CD8-positive, alpha-beta memory T cell (primary cell): ENCODE measurements around the gene TMIE. TPM values are rescaled to one million over a fixed set of nuclear protein-coding genes. Genes with fewer than 3 reads are reported as not detected.

Experiments
- CTCF ChIA-PET: fragments of 350-600 bp; sonication (Branson Sonifier 250); formaldehyde crosslinking; loops from one replicate; lab custom pipeline; 2021; ENCODE audit warnings: antibody characterized with exemption; lab: Charles Lee
- POLR2A ChIA-PET: fragments of 350-600 bp; sonication (Branson Sonifier 250); formaldehyde crosslinking; loops from one replicate; lab custom pipeline; 2021; ENCODE audit warnings: antibody characterized with exemption; lab: Charles Lee
- DNase-seq, 5 donors: peaks; one replicate each; pipeline versions ENCODE4 v3.0.0 to v3.0.0-alpha.2; 2020 to 2022; ENCODE audit warnings: mixed read lengths in 1 of 5
- H3K27ac ChIP-seq: one replicate; pipeline ENCODE4 v1.7.0; 2013; ENCODE audit warnings: low read depth, mild to moderate bottlenecking, low read length, moderate library complexity
- H3K27me3 ChIP-seq: 2 replicates; pipeline ENCODE4 v1.7.0; 2013; ENCODE audit warnings: low read length, mild to moderate bottlenecking; ENCODE audit not compliant: insufficient read depth, poor library complexity, severe bottlenecking
- H3K36me3 ChIP-seq: 2 replicates; pipeline ENCODE4 v1.7.0; 2013; ENCODE audit warnings: mild to moderate bottlenecking, low read length, moderate library complexity; ENCODE audit not compliant: insufficient read depth
- H3K4me1 ChIP-seq: 2 replicates; pipeline ENCODE4 v1.7.0; 2013; ENCODE audit warnings: mild to moderate bottlenecking, low read length, moderate library complexity; ENCODE audit not compliant: insufficient read depth
- H3K4me3 ChIP-seq: 2 replicates; pipeline ENCODE4 v1.7.0; 2013; ENCODE audit warnings: mild to moderate bottlenecking, low read length
- H3K9me3 ChIP-seq: 2 replicates; pipeline ENCODE4 v1.7.0; 2013; ENCODE audit warnings: mild to moderate bottlenecking, low read length
- H3K27ac Mint-ChIP-seq, 8 donors: one replicate each; pipeline ENCODE4 v1.8.0; 2020 to 2021; ENCODE audit warnings: mixed read lengths in 8 of 8, mild to moderate bottlenecking in 6 of 8, inconsistent platforms in 3 of 8, moderate library complexity in 3 of 8
- H3K27me3 Mint-ChIP-seq, 2 donors: one replicate each; pipeline ENCODE4 v1.8.0; 2020 to 2021; ENCODE audit warnings: mixed read lengths in 2 of 2, mild to moderate bottlenecking in 1 of 2, moderate library complexity in 1 of 2
- H3K36me3 Mint-ChIP-seq, 3 donors: one replicate each; pipeline ENCODE4 v1.8.0; 2020 to 2021; ENCODE audit warnings: mixed read lengths in 3 of 3, inconsistent platforms in 1 of 3, mild to moderate bottlenecking in 1 of 3
- H3K4me1 Mint-ChIP-seq, 3 donors: one replicate each; pipeline ENCODE4 v1.8.0; 2020 to 2021; ENCODE audit warnings: mixed read lengths in 3 of 3, inconsistent platforms in 1 of 3, mild to moderate bottlenecking in 1 of 3
- H3K4me3 Mint-ChIP-seq, 7 donors: one replicate each; pipeline ENCODE4 v1.8.0; 2020 to 2021; ENCODE audit warnings: mixed read lengths in 7 of 7, mild to moderate bottlenecking in 6 of 7, moderate library complexity in 4 of 7, inconsistent platforms in 2 of 7
- H3K9me3 Mint-ChIP-seq, 5 donors: one replicate each; pipeline ENCODE4 v1.8.0; 2020 to 2022; ENCODE audit warnings: mixed read lengths in 5 of 5, mild to moderate bottlenecking in 3 of 5, moderate library complexity in 2 of 5, inconsistent platforms in 1 of 5
- polyA plus RNA-seq: library from polyadenylated mRNA; unstranded; fragments of 300-500 nt; fragmentation: Illumina TruSeq; gene quantifications from one replicate; pipeline ENCODE4 v1.2.3, GENCODE V29; 2021
- total RNA-seq, 2 experiments: library from RNA; stranded (reverse); gene quantifications; one replicate each; pipeline ENCODE4 v1.2.3, GENCODE V29; 2021

TMIE gene, protein sequence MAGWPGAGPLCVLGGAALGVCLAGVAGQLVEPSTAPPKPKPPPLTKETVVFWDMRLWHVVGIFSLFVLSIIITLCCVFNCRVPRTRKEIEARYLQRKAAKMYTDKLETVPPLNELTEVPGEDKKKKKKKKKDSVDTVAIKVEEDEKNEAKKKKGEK
- total RNA-seq = under 1 TPM in 1 of 2 experiments, not detected in 1; 0.16 TPM
- polyA plus RNA-seq = 0.67 TPM

DNA sequence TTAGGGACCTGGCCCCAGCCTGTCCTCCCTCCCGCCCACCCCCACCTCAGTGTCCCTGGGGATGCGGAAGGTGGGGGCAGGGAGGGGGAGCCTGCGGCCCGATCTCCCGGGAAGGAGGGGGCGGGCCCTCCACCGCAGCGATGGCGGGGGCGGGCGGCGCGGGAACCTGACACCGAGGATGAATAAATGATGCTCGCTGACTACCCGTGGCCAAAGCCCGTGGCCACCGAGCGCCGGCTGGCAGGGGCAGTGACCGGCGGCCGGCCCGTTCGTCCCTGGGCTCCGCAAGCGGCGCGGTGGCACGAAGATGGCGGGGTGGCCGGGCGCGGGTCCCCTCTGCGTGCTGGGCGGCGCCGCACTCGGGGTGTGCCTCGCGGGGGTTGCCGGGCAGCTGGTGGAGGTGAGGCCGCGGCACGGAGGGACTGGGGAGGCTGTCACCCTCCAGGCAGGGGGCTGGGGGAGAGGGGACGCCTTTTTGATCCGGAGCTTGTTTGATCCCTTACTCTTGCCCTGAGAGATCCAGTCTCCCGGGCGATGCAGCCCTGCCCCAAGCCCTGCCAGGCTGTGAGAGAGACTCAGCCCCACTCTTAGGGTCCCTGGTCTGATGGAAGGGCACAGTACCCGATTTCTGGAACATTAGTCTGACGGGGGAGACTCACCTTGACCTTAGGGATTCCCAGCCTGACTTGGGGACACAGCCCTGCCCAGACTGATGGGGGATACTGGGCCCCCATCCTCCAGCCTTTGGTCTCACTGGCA lies at the start of gene TMIE:
Gene TMIE, plus strand, starts transcription at position 212 of the 759 bp plus-strand sequence. Its CDS starts 96 bp downstream, at position 308.
- H3K27me3 ChIP-seq = peaks cover 6% of the 10 kb centered on the region
- H3K27ac ChIP-seq = no peak within 1 kb of the TSS
- H3K4me3 ChIP-seq = no peak within 1 kb of the TSS
- Mint-ChIP-seq H3K4me1 (peaks cover 0 to 8% (median 4%) of the 10 kb centered on the region in 3 donors), H3K27ac (no peak within 1 kb of the TSS), H3K27me3 (peaks cover 8 to 11% of the 10 kb centered on the region in 2 donors), H3K4me3 (peak within 1 kb of the TSS in 1 of 7 donors; percentile 34), H3K36me3 (no peaks in the 10 kb centered on the region), H3K9me3 (no peaks in the 10 kb centered on the region)
- peak in 1 of 5 donors; percentile 34 for DNase-seq
- H3K4me1 ChIP-seq = peaks cover 10% of the 10 kb centered on the region
- ChIA-PET POLR2A (no interaction called here), CTCF (interaction anchor here (2.6 kb wide), 1 partner anchor 194 kb away, joined by 10 read pairs; no protein-coding TSS in a partner anchor)
- H3K36me3 ChIP-seq = no peaks in the 10 kb centered on the region
- no peaks in the 10 kb centered on the region for H3K9me3 ChIP-seq

DNA sequence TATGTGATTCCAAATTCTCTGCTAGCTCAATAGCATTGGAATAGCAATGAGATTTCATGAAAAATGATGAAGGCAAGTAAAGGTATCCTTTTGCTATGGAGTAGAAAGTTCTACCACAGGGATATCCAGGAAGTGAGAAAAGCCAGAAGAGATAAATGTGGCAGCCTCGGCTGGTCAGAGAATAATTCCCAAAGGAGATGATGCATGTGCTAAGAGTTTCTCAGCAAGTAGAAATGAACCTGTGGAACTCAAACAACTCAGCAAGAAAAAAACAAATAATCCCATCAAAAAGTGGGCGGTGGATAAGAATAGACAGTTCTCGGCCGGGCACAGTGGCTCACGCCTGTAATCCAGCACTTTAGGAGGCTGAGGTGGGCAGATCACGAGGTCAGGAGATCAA lies 45.9 kb upstream of the TMIE start:
- Mint-ChIP-seq H3K4me1 (no peaks in the 10 kb centered on the region), H3K27ac (no peak overlapping the region), H3K4me3 (no peak overlapping the region), H3K9me3 (peaks cover 3 to 9% (median 5%) of the 10 kb centered on the region in 5 donors), H3K27me3 (peaks cover 3 to 33% of the 10 kb centered on the region in 2 donors), H3K36me3 (no peaks in the 10 kb centered on the region)
- Histone ChIP-seq H3K4me3 (no peak overlapping the region), H3K36me3 (no peaks in the 10 kb centered on the region), H3K27me3 (no peaks in the 10 kb centered on the region), H3K9me3 (no peaks in the 10 kb centered on the region), H3K27ac (no peak overlapping the region), H3K4me1 (no peaks in the 10 kb centered on the region)
- DNase-seq = no peak
- ChIA-PET POLR2A (no interaction called here), CTCF (no interaction called here)

DNA sequence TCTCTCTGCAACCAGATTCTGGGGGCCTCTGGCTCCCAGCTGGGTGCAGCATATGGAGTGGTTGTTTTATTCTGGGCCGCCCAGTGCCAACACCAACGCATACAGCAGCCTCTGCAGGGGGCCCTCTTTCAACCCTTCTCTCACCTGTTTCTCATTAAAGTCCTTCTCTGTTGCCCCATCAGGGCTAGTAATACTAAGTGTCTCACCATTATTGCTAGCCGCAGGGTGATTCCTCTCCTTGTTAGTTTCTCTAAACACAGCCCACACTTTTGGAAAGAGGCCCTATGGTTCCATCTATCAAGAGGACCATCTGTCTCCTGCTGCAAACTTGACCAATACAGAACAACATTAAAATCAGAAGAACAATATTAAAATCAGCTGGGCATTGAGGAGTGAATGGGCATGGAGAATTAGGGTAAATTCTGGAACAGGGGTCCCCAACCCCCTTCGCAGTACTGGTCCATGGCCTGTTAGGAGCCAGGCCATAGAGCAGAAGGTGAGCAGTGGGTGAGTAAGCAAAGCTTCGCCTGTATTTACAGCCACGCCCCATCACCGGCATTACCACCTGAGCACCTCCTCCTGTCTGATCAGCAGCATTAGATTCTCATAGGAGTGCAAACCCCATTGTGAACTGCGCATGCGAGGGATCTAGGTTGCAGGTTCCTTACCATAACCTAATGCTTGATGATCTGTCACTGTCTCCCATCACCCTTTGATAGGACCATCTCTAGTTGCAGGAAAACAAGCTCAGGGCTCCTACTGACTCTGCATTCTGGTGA lies 44.2 kb upstream of the TMIE start:
- Mint-ChIP-seq H3K4me3 (no peak overlapping the region), H3K4me1 (no peaks in the 10 kb centered on the region), H3K9me3 (peaks cover 0 to 5% (median 3%) of the 10 kb centered on the region in 5 donors), H3K27me3 (peaks cover 5 to 23% of the 10 kb centered on the region in 2 donors), H3K27ac (peak overlapping the region in 1 of 8 donors; percentile 83), H3K36me3 (no peaks in the 10 kb centered on the region)
- Histone ChIP-seq H3K4me3 (no peak overlapping the region), H3K9me3 (no peaks in the 10 kb centered on the region), H3K36me3 (no peaks in the 10 kb centered on the region), H3K27me3 (no peaks in the 10 kb centered on the region), H3K27ac (no peak overlapping the region), H3K4me1 (no peaks in the 10 kb centered on the region)
- DNase-seq = no peak
- ChIA-PET POLR2A (no interaction called here), CTCF (no interaction called here)

DNA sequence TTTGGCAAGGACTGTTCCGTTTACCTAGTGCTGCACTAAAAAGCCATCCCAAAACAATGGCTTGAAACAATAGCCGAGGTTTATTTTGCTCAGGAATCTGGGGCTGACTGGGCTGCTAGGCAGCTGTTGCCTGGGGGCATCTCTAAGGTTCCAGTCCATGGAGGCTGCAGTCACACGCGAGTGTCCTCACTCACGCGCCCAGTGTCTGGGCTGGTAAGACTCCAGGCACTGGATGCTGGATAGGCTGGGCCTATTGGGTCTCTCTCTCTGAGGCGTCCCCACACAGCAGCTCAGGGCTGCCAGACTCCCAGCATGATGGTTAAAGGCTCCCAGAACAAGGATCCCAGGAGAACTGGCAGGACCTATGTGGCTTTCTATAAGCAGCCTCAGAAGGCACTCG lies 41.9 kb upstream of the TMIE start:
- Histone ChIP-seq H3K9me3 (no peaks in the 10 kb centered on the region), H3K4me3 (no peak overlapping the region), H3K27me3 (no peaks in the 10 kb centered on the region), H3K36me3 (no peaks in the 10 kb centered on the region), H3K27ac (no peak overlapping the region), H3K4me1 (no peaks in the 10 kb centered on the region)
- ChIA-PET CTCF (no interaction called here), POLR2A (no interaction called here)
- Mint-ChIP-seq H3K36me3 (no peaks in the 10 kb centered on the region), H3K9me3 (peaks cover 0 to 2% (median 0%) of the 10 kb centered on the region in 5 donors), H3K27ac (no peak overlapping the region), H3K4me3 (no peak overlapping the region), H3K4me1 (no peaks in the 10 kb centered on the region), H3K27me3 (peaks cover 10 to 16% of the 10 kb centered on the region in 2 donors)
- no peak for DNase-seq

DNA sequence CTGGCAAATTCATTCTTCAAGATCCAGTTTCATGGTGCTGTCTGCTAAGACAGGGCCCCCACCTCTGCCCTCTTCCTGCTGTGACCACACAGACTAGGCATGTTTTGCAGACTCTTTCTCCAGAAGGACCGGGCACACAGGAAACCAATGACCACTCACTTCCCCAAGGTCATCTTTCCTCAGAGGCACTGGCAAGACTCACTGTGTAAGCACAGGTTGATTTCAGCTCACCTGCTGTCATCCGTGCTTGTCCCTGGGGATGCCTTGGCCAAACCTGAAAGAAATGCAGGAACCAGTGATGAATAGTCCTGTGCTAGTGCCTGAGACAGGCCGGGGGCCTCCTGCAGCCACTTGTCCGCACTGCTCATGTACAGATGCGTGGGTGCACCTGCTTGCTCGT lies 41.2 kb upstream of the TMIE start:
- CTCF ChIA-PET = interaction anchor here (0.9 kb wide), 1 partner anchor 206 kb away, joined by 3 read pairs; no protein-coding TSS in a partner anchor
- Histone ChIP-seq H3K4me3 (no peak overlapping the region), H3K9me3 (no peaks in the 10 kb centered on the region), H3K27me3 (no peaks in the 10 kb centered on the region), H3K4me1 (no peaks in the 10 kb centered on the region), H3K27ac (no peak overlapping the region), H3K36me3 (no peaks in the 10 kb centered on the region)
- no peaks in the 10 kb centered on the region for H3K36me3 Mint-ChIP-seq
- DNase-seq = no peak
- no peak overlapping the region for H3K27ac Mint-ChIP-seq
- H3K4me3 Mint-ChIP-seq = no peak overlapping the region
- POLR2A ChIA-PET = no interaction called here
- peaks cover 10 to 13% of the 10 kb centered on the region in 2 donors for H3K27me3 Mint-ChIP-seq
- H3K4me1 Mint-ChIP-seq = no peaks in the 10 kb centered on the region
- peaks cover 0 to 2% (median 0%) of the 10 kb centered on the region in 5 donors for H3K9me3 Mint-ChIP-seq

DNA sequence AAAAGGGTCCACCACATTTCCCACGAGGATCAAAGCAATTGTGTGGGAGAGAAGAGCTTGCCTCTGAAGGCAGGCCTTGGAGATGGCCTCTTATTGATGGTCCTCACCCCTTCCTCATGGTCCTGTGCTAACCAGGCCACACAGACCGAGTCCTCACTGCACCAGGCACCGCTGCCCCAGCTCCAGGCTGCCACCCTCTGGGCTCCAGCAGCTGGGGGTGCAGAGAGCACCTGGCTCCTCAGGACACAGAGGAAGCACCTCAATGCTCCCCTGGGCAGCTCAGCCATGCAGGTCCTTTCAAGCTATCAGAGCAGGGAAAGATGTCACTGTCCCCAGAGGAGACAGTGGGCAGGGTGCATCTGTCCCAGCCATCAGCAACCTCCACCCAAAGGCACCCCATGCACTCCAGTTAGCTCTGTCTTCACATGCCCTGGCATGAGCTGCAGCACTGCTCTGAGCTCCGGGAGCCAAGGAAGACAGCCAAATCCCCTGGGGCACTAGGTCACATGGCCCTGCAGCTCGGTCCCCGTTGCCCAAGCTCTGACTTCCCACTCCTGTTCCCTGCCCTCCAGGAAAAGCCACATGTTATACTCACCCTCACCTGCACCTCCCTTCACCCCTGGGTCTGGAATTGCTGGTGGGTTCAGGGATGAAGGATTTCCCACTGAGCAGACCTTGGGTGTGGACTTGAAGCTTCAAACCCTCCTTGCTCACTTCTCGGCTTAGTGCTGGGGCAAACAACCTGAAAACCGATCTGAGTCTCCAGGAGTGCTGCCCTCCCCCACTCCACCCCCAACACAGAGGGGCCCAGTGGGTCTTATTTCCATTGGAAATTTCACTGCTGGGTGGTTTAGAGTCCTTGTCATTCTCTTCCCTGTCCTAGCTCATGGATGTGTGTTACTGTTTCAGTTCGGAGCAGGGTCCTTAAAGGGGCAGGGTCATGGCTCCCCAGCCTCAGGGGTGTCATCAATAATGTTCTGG lies 40.4 kb upstream of the TMIE start:
- Histone ChIP-seq H3K9me3 (no peaks in the 10 kb centered on the region), H3K36me3 (no peaks in the 10 kb centered on the region), H3K4me1 (no peaks in the 10 kb centered on the region), H3K27me3 (no peaks in the 10 kb centered on the region), H3K4me3 (no peak overlapping the region), H3K27ac (no peak overlapping the region)
- H3K27me3 Mint-ChIP-seq = peaks cover 10% of the 10 kb centered on the region in 2 donors
- no peak overlapping the region for H3K27ac Mint-ChIP-seq
- DNase-seq = no peak
- no peaks in the 10 kb centered on the region for H3K36me3 Mint-ChIP-seq
- H3K4me3 Mint-ChIP-seq = no peak overlapping the region
- H3K4me1 Mint-ChIP-seq = no peaks in the 10 kb centered on the region
- ChIA-PET POLR2A (no interaction called here), CTCF (interaction anchor here (0.9 kb wide), 1 partner anchor 205 kb away, joined by 3 read pairs; no protein-coding TSS in a partner anchor)
- H3K9me3 Mint-ChIP-seq = peaks cover 0 to 2% (median 0%) of the 10 kb centered on the region in 5 donors
